M059J (cell line): ENCODE data around the gene DNAH5. TPM values are rescaled to one million over a fixed set of nuclear protein-coding genes. Genes with fewer than 3 reads are reported as not detected.

Experiments used
- DNase-seq: peaks from one replicate; pipeline ENCODE4 v3.0.0-alpha.2; 2012; ENCODE audit warnings: low read depth
- total RNA-seq: library from RNA; depleted of rRNA; stranded (reverse); fragments of >200 nt; shearing (Covaris generic); gene quantifications from 2 replicates; pipeline ENCODE4 v1.2.3, GENCODE V29; 2014

DNAH5 gene
- total RNA-seq, 1 experiment from 2014 or later, result 3.0 TPM

- peak; percentile 18 for DNase-seq
Measured at GRCh38 chr5:13943676-13944075, 812 bp downstream of the DNAH5 start.

GRCh38 chr5:13941468-13941867 lies 3.0 kb downstream of the DNAH5 start:
- peak; percentile 13 for DNase-seq

GRCh38 chr5:13939638-13940037 lies 4.8 kb downstream of the DNAH5 start:
- no peak for DNase-seq

GRCh38 chr5:13934921-13935320 lies 9.6 kb downstream of the DNAH5 start:
- no peak for DNase-seq

- no peak for DNase-seq
Measured at GRCh38 chr5:13934125-13934524, 10.4 kb downstream of the DNAH5 start.

- peak; percentile 69 for DNase-seq
Measured at GRCh38 chr5:13932561-13932960, 11.9 kb downstream of the DNAH5 start.

- no peak for DNase-seq
Measured at GRCh38 chr5:13932011-13932410, 12.5 kb downstream of the DNAH5 start.

- peak; percentile 37 for DNase-seq
Measured at GRCh38 chr5:13930541-13931171, 13.8 kb downstream of the DNAH5 start.

GRCh38 chr5:13926731-13927130 lies 17.8 kb downstream of the DNAH5 start:
- DNase-seq, result no peak

GRCh38 chr5:13921578-13921977 lies 22.9 kb downstream of the DNAH5 start:
- DNase-seq, result peak; percentile 11

- no peak for DNase-seq
Measured at GRCh38 chr5:13919786-13920185, 24.7 kb downstream of the DNAH5 start.

- no peak for DNase-seq
Measured at GRCh38 chr5:13919087-13919486, 25.4 kb downstream of the DNAH5 start.

GRCh38 chr5:13917061-13917460 lies 27.4 kb downstream of the DNAH5 start:
- no peak for DNase-seq

- no peak for DNase-seq
Measured at GRCh38 chr5:13913962-13914361, 30.5 kb downstream of the DNAH5 start.

GRCh38 chr5:13910637-13911288 lies 33.7 kb downstream of the DNAH5 start:
- no peak for DNase-seq

- DNase-seq, result peak; percentile 8
Measured at GRCh38 chr5:13910201-13910600, 34.3 kb downstream of the DNAH5 start.

- no peak for DNase-seq
Measured at GRCh38 chr5:13909271-13909670, 35.2 kb downstream of the DNAH5 start.

- no peak for DNase-seq
Measured at GRCh38 chr5:13898569-13898968, 45.9 kb downstream of the DNAH5 start.

- DNase-seq, result no peak
Measured at GRCh38 chr5:13878357-13878756, 66.1 kb downstream of the DNAH5 start.

GRCh38 chr5:13866792-13867191 lies 77.7 kb downstream of the DNAH5 start:
- DNase-seq, result peak; percentile 55

- no peak for DNase-seq
Measured at GRCh38 chr5:13865312-13865711, 79.2 kb downstream of the DNAH5 start.

- DNase-seq, result no peak
Measured at GRCh38 chr5:13860146-13860545, 84.3 kb downstream of the DNAH5 start.

- no peak for DNase-seq
Measured at GRCh38 chr5:13859270-13860065, 85.0 kb downstream of the DNAH5 start.
